T47D (cell line): ENCODE results near the gene CTNNBL1.
A peak's percentile ranks its signal among the peaks of the same experiment; 100 is the strongest.

Experiments used
- DNase-seq, 2 experiments: peaks; one replicate each; pipeline versions ENCODE4 v3.0.0 to v3.0.0-alpha.2; 2011 to 2012; ENCODE audit warnings: low read depth in 1 of 2, low spot score in 1 of 2
- JUND ChIP-seq: IDR thresholded peaks from 2 replicates; pipeline ENCODE4 v1.6.1; 2012; ENCODE audit warnings: low read depth
- in situ Hi-C: cut with HindIII; loops from 2 replicates; pipeline ENCODE4 v1.10.0; 2016; ENCODE audit warnings: low sequenced_read_pairs, low pct_unique_long_range_greater_than_20kb

The CTNNBL1 gene

GRCh38 chr20:37762716-37763485, 69.1 kb downstream of the CTNNBL1 start:
- TF ChIP-seq JUND: no peak
- DNase-seq: peak; percentile 20 to 32
- in situ Hi-C loops: no loop called here

GRCh38 chr20:37764333-37764935, 70.6 kb downstream of the CTNNBL1 start:
- no peak for DNase-seq
- TF ChIP-seq JUND: no peak
- in situ Hi-C loops: no loop called here

- in situ Hi-C loops: no loop called here
These were observed 77.1 kb downstream of the CTNNBL1 start for GRCh38 chr20:37770908-37771307.

GRCh38 chr20:37773291-37773826, 79.5 kb downstream of the CTNNBL1 start:
- DNase-seq: no peak
- in situ Hi-C loops: no loop called here

More at GRCh38 chr20:37770908-37771307, 77.1 kb downstream of the CTNNBL1 start:
- no peak for DNase-seq
- TF ChIP-seq JUND: no peak

GRCh38 chr20:37774156-37774555, 80.3 kb downstream of the CTNNBL1 start:
- no peak for DNase-seq
- TF ChIP-seq JUND: no peak
- in situ Hi-C loops: no loop called here

More at GRCh38 chr20:37773291-37773826, 79.5 kb downstream of the CTNNBL1 start:
- TF ChIP-seq JUND: no peak

DNA sequence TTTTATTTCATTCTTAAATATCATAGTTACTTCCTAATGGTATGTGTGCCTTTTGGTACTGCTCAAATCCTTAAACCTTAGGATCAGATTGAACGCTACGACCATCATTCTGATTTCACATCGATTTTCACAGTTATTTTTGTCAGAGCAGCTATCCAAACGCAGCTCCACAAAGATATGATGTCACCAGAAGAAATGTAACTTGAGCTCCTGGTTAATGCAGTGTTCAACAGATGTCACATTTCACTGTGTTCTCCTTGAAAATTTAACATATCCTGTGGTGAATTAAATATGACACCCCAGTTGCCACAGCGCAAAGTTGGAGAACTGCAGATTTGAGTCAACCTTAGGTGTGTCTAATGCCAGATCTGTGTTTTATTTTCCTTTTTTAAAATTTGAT, 81.4 kb downstream of the CTNNBL1 start:
- DNase-seq: no peak
- TF ChIP-seq JUND: no peak
- in situ Hi-C loops: no loop called here

DNA sequence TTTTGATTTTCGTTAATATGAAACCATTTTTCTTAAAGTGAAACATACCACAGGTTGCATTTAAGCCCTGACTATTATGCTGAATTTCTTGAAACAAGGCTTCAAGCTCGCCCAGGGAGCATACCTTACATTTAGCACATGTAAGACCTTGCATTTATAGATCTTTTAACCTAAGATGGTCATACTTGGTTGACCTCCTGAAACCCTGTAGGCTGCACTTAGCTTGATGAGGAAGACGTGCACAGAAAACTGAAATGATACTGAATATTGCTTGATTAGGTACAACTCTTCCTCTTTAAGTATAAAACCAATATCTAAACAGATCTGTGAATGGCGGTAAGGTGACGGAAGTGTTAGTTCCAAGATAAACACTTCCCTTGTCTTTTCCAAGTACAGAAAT, 82.2 kb downstream of the CTNNBL1 start:
- TF ChIP-seq JUND: no peak
- in situ Hi-C loops: no loop called here
- no peak for DNase-seq

- no peak for TF ChIP-seq JUND
These were observed 82.7 kb downstream of the CTNNBL1 start for GRCh38 chr20:37776526-37776925.

DNA sequence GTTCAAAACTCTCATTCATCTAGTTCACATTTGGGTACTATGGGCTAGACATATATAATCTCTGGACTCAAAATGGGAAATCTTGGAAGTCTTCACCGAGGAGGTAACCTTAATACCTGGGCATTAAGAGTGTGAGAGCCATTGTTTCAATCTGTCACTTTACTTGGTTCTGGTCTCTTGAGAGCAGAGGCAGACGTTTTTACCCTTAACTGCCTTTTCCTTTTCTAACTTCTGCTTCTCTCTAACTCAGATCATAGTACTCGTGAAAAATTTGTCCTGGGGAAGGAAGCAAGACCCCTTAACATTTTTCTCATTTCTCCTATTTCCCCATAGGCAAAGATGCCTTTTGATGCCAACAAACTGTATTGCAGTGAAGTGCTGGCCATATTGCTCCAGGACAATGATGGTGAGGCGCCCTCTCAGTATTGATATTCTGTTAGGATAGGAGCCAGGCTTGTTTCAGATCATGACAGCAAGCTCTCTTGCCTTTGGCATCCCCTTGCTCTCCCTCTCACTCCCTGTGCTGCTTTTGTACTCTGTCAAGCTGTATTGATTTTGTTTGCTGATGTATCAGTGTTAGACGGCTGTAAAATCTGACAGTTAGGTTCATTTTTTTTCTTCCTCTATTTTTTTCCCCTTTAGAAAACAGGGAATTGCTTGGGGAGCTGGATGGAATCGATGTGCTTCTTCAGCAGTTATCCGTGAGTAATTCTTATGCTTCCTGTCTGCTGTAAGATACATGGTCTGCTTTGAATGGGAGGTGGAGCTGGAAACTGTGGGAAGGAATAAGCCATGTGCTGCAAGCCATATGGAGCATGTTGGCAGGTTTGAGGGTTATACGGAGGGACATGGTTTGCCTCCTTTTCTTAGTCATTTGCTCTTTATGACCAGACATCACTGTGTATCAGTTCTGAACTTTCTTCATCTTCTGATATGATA, 83.5 kb downstream of the CTNNBL1 start:
- no peak for DNase-seq
- no peak for TF ChIP-seq JUND
- in situ Hi-C loops: no loop called here

More at GRCh38 chr20:37776526-37776925, 82.7 kb downstream of the CTNNBL1 start:
- no peak for DNase-seq
- in situ Hi-C loops: no loop called here

DNA sequence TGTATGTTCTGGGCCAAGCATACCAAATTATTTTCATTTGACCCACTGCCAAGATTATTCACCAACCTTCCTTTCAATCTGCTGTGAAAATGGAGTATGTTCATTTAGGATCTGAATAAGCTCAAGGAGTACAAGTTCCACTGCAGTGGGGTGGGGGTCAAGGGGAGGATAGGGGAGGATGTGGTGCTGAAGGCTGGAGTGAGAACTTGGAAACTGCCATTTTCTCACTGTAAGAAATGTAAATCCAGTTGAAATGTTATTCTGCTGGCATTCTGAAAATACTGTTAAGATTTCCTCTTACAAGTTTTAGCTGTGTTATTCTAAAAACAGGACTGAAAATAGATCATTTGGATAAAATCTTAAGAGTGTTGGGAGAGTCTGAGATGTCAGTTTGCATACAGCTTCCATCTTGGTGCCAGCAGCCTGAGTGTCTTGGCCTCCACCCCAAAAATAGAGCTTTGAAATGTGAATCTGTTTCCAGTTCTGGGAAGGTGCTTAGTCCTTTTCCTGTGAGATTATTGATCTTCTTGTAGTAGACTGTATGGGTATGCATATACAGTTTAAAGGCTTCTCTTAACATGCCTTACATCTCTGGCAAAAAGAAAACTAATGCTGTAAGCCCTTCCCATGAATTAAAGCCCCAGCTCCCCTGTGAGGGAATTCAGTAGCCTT, 84.3 kb downstream of the CTNNBL1 start:
- in situ Hi-C loops: no loop called here
- no peak for TF ChIP-seq JUND
- DNase-seq: no peak

DNA sequence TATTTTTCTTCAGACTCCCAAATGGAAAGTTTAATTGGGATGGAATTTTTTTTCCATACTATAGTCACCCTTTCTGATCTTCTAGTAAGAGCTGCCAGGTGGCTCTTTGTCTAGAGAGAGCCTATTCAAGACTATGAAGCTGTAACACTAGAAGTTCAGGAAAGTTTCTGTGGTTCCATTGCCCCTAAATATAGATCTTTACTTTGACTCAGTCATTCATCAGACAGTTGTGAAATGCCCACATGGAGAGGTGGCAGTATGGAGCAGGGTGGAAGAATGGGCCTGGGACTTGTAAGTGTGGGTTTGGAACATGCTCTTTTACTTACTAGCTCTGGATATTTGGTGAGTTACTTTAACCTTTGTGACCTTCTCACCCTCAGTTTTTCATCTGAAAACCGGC, 87.8 kb downstream of the CTNNBL1 start:
- no peak for TF ChIP-seq JUND
- DNase-seq: no peak
- in situ Hi-C loops: no loop called here

GRCh38 chr20:37786043-37786442, 92.2 kb downstream of the CTNNBL1 start:
- in situ Hi-C loops: no loop called here
- DNase-seq: no peak
- no peak for TF ChIP-seq JUND
